ENCODE results near the gene B4GALT3. TPM values are rescaled to one million over a fixed set of nuclear protein-coding genes. Genes with fewer than 3 reads are reported as not detected.
A peak's percentile ranks its signal among the peaks of the same experiment; 100 is the strongest.

Gene B4GALT3
- total and polyA plus RNA-seq, 9 of the 15 experiments (the other 6 are each of a cell fraction or from before 2014, with no cell fraction given): 31.2 to 103 (median 46.1) TPM

- TF ChIP-seq CUX1 (CRISPR knock-in tag; IDR thresholded peaks at IDR 0.05): no peak; the same call in 1 of the 2 replicates
- no peak for TF ChIP-seq ELF2 (CRISPR knock-in tag; IDR thresholded peaks at IDR 0.05)
- no peak for TF ChIP-seq THRB (CRISPR knock-in tag; conservative IDR thresholded peaks at IDR 0.05)
- no peak for TF ChIP-seq ZNF707 (CRISPR knock-in tag; conservative IDR thresholded peaks at IDR 0.05)
- no peak for TF ChIP-seq ZNF655 (CRISPR knock-in tag; IDR thresholded peaks at IDR 0.05)
- TF ChIP-seq PPARD (CRISPR knock-in tag; IDR thresholded peaks at IDR 0.05): no peak
- peak; percentile 7 for TF ChIP-seq DPF2 (IDR thresholded peaks at IDR 0.05)
- no peak for TF ChIP-seq MYC (IDR thresholded peaks at IDR 0.05; ENCODE audit: low read depth, low read length)
- TF ChIP-seq MYC (CRISPR knock-in tag; IDR thresholded peaks at IDR 0.05; ENCODE audit: borderline replicate concordance, low read depth): peak; percentile 80
- no peak for TF ChIP-seq NCOR1 (IDR thresholded peaks at IDR 0.05)
- 0 out of 2 replicates have a peak, but pooled peaks have one; percentile 78 for TF ChIP-seq NR1H2 (CRISPR knock-in tag; IDR thresholded peaks at IDR 0.05)
- TF ChIP-seq AFF4 (CRISPR knock-in tag; IDR thresholded peaks at IDR 0.05): 0 out of 2 replicates have a peak, but pooled peaks have one; percentile 5
Observed at GRCh38 chr1:161166669-161167548, 10.4 kb downstream of the B4GALT3 start (continued).

Data from K562 (cell line).